PC-3 (cell line): Measurements from ENCODE around the gene DDX10. TPM values are rescaled to one million over a fixed set of nuclear protein-coding genes. Genes with fewer than 3 reads are reported as not detected.

Experiments used
- ATAC-seq: fragments of 200-7000 bp; cut with Tn5 transposase; 2 replicates; pipeline ENCODE4 v1.9.1; 2020; ENCODE audit warnings: mild to moderate bottlenecking, moderate library complexity
- BruUV-seq: library from RNA; stranded (reverse); fragments of 400-500 nt; replicated peaks from 2 replicates; lab custom pipeline; 2021; lab: Mats Ljungman, UMichigan
- CTCF ChIA-PET: fragments of 300-600 bp; sonication (Branson Sonifier 250); formaldehyde crosslinking; loops from one replicate; lab custom pipeline; 2022; ENCODE audit warnings: antibody characterized with exemption; lab: Charles Lee
- POLR2A ChIA-PET: fragments of 300-600 bp; sonication (Branson Sonifier 250); formaldehyde crosslinking; loops from one replicate; lab custom pipeline; 2022; ENCODE audit warnings: antibody characterized with exemption; ENCODE audit not compliant: unreplicated experiment; lab: Charles Lee
- DNase-seq: peaks from one replicate; pipeline ENCODE4 v3.0.0-alpha.2; 2015
- H2AFZ ChIP-seq: fragments of 300-600 bp; sonication (generic); 2 replicates; pipeline ENCODE4 v1.6.0; 2016; ENCODE audit warnings: antibody characterized with exemption, low read length
- H3F3A ChIP-seq: fragments of 300-600 bp; sonication (generic); one replicate; pipeline ENCODE4 v1.6.0; 2017; ENCODE audit warnings: antibody characterized with exemption, low read length, control low read depth, mild to moderate bottlenecking; ENCODE audit not compliant: unreplicated experiment
- H3K27ac ChIP-seq: fragments of 300-600 bp; sonication (generic); 2 replicates; pipeline ENCODE4 v1.5.1; 2016; ENCODE audit warnings: mild to moderate bottlenecking, low read length
- H3K27me3 ChIP-seq: fragments of 300-600 bp; sonication (generic); 2 replicates; pipeline ENCODE4 v1.6.1; 2016; ENCODE audit warnings: low read length, mixed read lengths
- H3K36me3 ChIP-seq: fragments of 300-600 bp; sonication (generic); 2 replicates; pipeline ENCODE4 v1.6.1; 2016; ENCODE audit warnings: low read depth, mixed run types, low read length, mixed read lengths
- H3K4me1 ChIP-seq: fragments of 300-600 bp; sonication (generic); 2 replicates; pipeline ENCODE4 v1.5.1; 2016; ENCODE audit warnings: low read length; ENCODE audit not compliant: insufficient read depth
- H3K4me2 ChIP-seq: fragments of 300-600 bp; sonication (generic); 2 replicates; pipeline ENCODE4 v1.6.0; 2016; ENCODE audit warnings: low read length
- H3K4me3 ChIP-seq: fragments of 300-600 bp; sonication (generic); 2 replicates; pipeline ENCODE4 v1.5.1; 2016; ENCODE audit warnings: mild to moderate bottlenecking, low read length, mixed read lengths
- H3K79me2 ChIP-seq: fragments of 300-600 bp; sonication (generic); 2 replicates; pipeline ENCODE4 v1.6.1; 2017; ENCODE audit warnings: low read length, mixed read lengths
- H3K9ac ChIP-seq: fragments of 300-600 bp; sonication (generic); 2 replicates; pipeline ENCODE4 v1.6.0; 2016; ENCODE audit warnings: mild to moderate bottlenecking, low read length
- H3K9me2 ChIP-seq: fragments of 300-600 bp; sonication (generic); replicated peaks from 2 replicates; pipeline ENCODE4 v1.6.1; 2016; ENCODE audit warnings: mixed run types, low read length, mixed read lengths
- H3K9me3 ChIP-seq: fragments of 300-600 bp; sonication (generic); 2 replicates; pipeline ENCODE4 v1.6.1; 2016; ENCODE audit warnings: low read length, mixed read lengths
- H4K20me1 ChIP-seq: fragments of 300-600 bp; sonication (generic); 2 replicates; pipeline ENCODE4 v1.6.1; 2016; ENCODE audit warnings: low read length, mixed read lengths
- EZH2 ChIP-seq: fragments of 300-600 bp; sonication (generic); IDR thresholded peaks from one replicate; pipeline ENCODE4 v1.6.1; 2017; ENCODE audit warnings: antibody characterized with exemption, mild to moderate bottlenecking, low read length; ENCODE audit not compliant: unreplicated experiment
- EZH2phosphoT487 ChIP-seq: fragments of 300-600 bp; sonication (generic); IDR thresholded peaks from 2 replicates; pipeline ENCODE4 v1.6.1; 2018; ENCODE audit warnings: mild to moderate bottlenecking, antibody characterized with exemption, low read length, borderline replicate concordance
- intact Hi-C: fragments of 100-400 bp; cut with micrococcal nuclease; formaldehyde crosslinking; loops from 2 replicates; pipeline ENCODE4 v1.9.0; 2023
- total RNA-seq: library from RNA; depleted of rRNA; stranded (reverse); fragments of >200 nt; gene quantifications from 2 replicates; pipeline ENCODE4 v1.2.3, GENCODE V29; 2014
- TF ChIP-seq, protein P1 (sequence below): fragments of 300-600 bp; sonication (generic); conservative IDR thresholded peaks from 2 replicates; pipeline ENCODE4 v1.5.1; 2017; ENCODE audit warnings: antibody characterized with exemption, low read depth, mild to moderate bottlenecking, low read length

Gene DDX10
- total RNA-seq, 1 experiment from 2014 or later, result 55.2 TPM

DNA sequence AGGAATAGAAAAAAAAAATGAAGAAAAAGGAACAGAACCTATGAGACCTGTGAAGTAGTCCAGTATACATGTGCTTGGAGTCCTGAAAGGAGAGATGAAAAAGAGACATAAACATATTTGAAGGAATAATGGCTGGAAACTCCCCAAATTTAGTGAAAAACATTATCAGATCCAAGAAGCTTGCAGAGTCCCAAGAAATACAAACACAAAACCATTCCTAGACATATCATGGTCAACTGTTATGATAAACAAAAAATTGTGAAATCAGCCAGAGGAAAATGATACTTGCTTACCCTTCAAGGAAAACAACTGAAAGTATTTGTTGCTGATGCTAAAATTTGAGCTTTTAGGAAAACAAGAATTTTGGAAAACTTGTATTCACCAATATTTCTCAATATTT, 250.1 kb downstream of the DDX10 start:
- Histone ChIP-seq H3K36me3 (peaks cover 6% of the 10 kb centered on the region; the same call in 1 of the 2 replicates), H3K9ac (no peak overlapping the region), H3K79me2 (no peaks in the 10 kb centered on the region), H3K9me2 (no peaks in the 10 kb centered on the region), H3K27me3 (no peaks in the 10 kb centered on the region), H3K4me1 (peaks cover 5% of the 10 kb centered on the region; the same call in 1 of the 2 replicates), H3K9me3 (no peaks in the 10 kb centered on the region), H3K27ac (no peak overlapping the region), H3K4me2 (no peak overlapping the region), H3F3A (no peaks in the 10 kb centered on the region), H4K20me1 (no peaks in the 10 kb centered on the region), H3K4me3 (no peak overlapping the region), H2AFZ (no peak overlapping the region)
- intact Hi-C loops, result no loop called here
- ATAC-seq (no peak), DNase-seq (no peak)
- POLR2A ChIA-PET, result no interaction called here
- CTCF ChIA-PET, result interaction anchor here (1.0 kb wide), 1 partner anchor 217 kb away, joined by 9 read pairs; no protein-coding TSS in a partner anchor
- no TSS peak for BruUV-seq
- no peak for TF ChIP-seq EZH2phosphoT487
- TF ChIP-seq, protein P1, sequence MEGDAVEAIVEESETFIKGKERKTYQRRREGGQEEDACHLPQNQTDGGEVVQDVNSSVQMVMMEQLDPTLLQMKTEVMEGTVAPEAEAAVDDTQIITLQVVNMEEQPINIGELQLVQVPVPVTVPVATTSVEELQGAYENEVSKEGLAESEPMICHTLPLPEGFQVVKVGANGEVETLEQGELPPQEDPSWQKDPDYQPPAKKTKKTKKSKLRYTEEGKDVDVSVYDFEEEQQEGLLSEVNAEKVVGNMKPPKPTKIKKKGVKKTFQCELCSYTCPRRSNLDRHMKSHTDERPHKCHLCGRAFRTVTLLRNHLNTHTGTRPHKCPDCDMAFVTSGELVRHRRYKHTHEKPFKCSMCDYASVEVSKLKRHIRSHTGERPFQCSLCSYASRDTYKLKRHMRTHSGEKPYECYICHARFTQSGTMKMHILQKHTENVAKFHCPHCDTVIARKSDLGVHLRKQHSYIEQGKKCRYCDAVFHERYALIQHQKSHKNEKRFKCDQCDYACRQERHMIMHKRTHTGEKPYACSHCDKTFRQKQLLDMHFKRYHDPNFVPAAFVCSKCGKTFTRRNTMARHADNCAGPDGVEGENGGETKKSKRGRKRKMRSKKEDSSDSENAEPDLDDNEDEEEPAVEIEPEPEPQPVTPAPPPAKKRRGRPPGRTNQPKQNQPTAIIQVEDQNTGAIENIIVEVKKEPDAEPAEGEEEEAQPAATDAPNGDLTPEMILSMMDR, result no peak
- TF ChIP-seq EZH2, result no peak

DNA sequence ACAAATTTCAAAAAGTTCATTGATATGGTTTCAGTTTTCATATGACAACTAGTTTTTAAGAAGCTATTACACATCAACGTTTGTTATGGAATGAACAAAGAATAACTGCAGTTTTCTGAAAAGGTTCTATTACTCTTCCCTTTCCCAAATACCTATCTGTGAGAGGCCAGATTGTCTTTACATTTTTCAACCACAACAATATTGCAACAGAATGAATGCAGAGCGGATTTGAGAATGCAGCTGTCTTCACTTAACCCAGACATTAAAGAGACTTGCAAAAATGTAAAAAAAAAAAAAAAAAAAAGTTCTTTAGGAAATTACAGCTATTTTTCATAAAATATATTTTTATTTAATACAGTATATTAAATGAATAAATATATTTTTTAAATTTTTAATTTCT, 250.8 kb downstream of the DDX10 start:
- Histone ChIP-seq H2AFZ (no peak overlapping the region), H3K4me2 (no peak overlapping the region), H3K4me1 (peaks cover 5% of the 10 kb centered on the region; the same call in 1 of the 2 replicates), H3K36me3 (peaks cover 6% of the 10 kb centered on the region; the same call in 1 of the 2 replicates), H3K9me3 (no peaks in the 10 kb centered on the region), H3K79me2 (no peaks in the 10 kb centered on the region), H3K9me2 (no peaks in the 10 kb centered on the region), H3K27ac (no peak overlapping the region), H4K20me1 (no peaks in the 10 kb centered on the region), H3K4me3 (no peak overlapping the region), H3K9ac (no peak overlapping the region), H3K27me3 (no peaks in the 10 kb centered on the region), H3F3A (no peaks in the 10 kb centered on the region)
- ATAC-seq (no peak), DNase-seq (no peak)
- TF ChIP-seq EZH2phosphoT487 (no peak), EZH2 (no peak)
- TF ChIP-seq, protein P1, result no peak
- intact Hi-C loops, result no loop called here
- BruUV-seq, result no TSS peak
- ChIA-PET CTCF (no interaction called here), POLR2A (interaction anchor here (0.6 to 0.7 kb wide), 2 partner anchors 148 to 200 kb away, joined by 4 to 12 read pairs; no protein-coding TSS in a partner anchor)

DNA sequence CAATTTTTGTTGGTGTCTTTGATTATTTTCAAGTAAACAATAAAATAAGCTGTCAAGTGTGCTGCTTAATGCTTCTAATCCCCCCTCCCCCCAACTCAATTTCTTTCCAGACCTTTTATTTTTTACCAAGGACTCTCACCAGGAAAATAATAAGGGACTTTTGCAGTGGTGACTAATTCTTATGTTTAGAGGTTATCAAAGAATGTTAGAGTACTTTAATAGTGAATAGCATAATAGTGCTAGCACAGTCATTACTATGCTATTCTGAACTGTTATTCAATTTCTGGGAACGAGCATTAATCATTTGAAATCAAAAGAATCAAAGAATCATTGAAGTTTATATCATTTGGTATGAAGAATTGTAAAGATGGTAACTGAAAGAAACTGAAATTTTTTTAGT, 251.4 kb downstream of the DDX10 start:
- no peaks in the 10 kb centered on the region for H3K9me2 ChIP-seq
- H3F3A ChIP-seq, result no peaks in the 10 kb centered on the region
- intact Hi-C loops, result no loop called here
- peaks cover 5% of the 10 kb centered on the region; the same call in 1 of the 2 replicates for H3K4me1 ChIP-seq
- no peak overlapping the region for H3K9ac ChIP-seq
- H3K79me2 ChIP-seq, result no peaks in the 10 kb centered on the region
- DNase-seq (peak; percentile 28), ATAC-seq (no peak)
- TF ChIP-seq, protein P1, result no peak
- no peak for TF ChIP-seq EZH2phosphoT487
- TF ChIP-seq EZH2, result no peak
- H3K9me3 ChIP-seq, result no peaks in the 10 kb centered on the region
- peaks cover 6% of the 10 kb centered on the region; the same call in 1 of the 2 replicates for H3K36me3 ChIP-seq
- H4K20me1 ChIP-seq, result no peaks in the 10 kb centered on the region
- H2AFZ ChIP-seq, result no peak overlapping the region
- no peak overlapping the region for H3K4me3 ChIP-seq
- ChIA-PET CTCF (no interaction called here), POLR2A (interaction anchor here (0.6 kb wide), 1 partner anchor 149 kb away, joined by 12 read pairs; no protein-coding TSS in a partner anchor)
- H3K27me3 ChIP-seq, result no peaks in the 10 kb centered on the region
- H3K27ac ChIP-seq, result no peak overlapping the region
- BruUV-seq, result no TSS peak
- H3K4me2 ChIP-seq, result no peak overlapping the region
